Sigmoid colon (tissue), 4 donors: ENCODE data around the gene IL16.

ENCODE experiments used
- CTCF ChIP-seq, 4 experiments: fragments of 450-650 bp in 3 of 4; fragments of 200-600 bp in 1 of 4; IDR thresholded peaks; one replicate each; pipeline ENCODE4 v1.5.1; 2016 to 2019; ENCODE audit warnings: antibody characterized with exemption in 4 of 4, mild to moderate bottlenecking in 3 of 4, moderate library complexity in 2 of 4
- EP300 ChIP-seq, 4 donors: sonication (generic); formaldehyde crosslinking; IDR thresholded peaks; one replicate each; pipeline ENCODE4 v1.6.1; 2017; ENCODE audit warnings: antibody characterized with exemption in 4 of 4
- POLR2A ChIP-seq, 2 donors: fragments of 450-650 bp; IDR thresholded peaks; one replicate each; pipeline ENCODE4 v1.6.1; 2016; ENCODE audit warnings: antibody characterized with exemption in 2 of 2, mild to moderate bottlenecking in 2 of 2, moderate library complexity in 2 of 2

- no peak for TF ChIP-seq CTCF (IDR thresholded peaks at IDR 0.05)
- TF ChIP-seq POLR2A (IDR thresholded peaks at IDR 0.05), result no peak
- TF ChIP-seq EP300 (IDR thresholded peaks at IDR 0.05), result no peak
Measured at GRCh38 chr15:81156324-81156723, 40.4 kb upstream of the IL16 start.
